CD4-positive, alpha-beta T cell treated with Interleukin-10 for 1 hour (primary cell): ENCODE results near the gene STK39.

Experiments used
- DNase-seq: peaks from one replicate; pipeline ENCODE4 v3.0.0-alpha.2; 2020

Gene STK39

GRCh38 chr2:168203762-168204693 lies 43.4 kb downstream of the STK39 start:
- no peak for DNase-seq

- DNase-seq: no peak
Measured at GRCh38 chr2:168201584-168202116, 45.7 kb downstream of the STK39 start.

- no peak for DNase-seq
Measured at GRCh38 chr2:168200930-168201583, 46.3 kb downstream of the STK39 start.

- DNase-seq: no peak
Measured at GRCh38 chr2:168198476-168199207, 48.8 kb downstream of the STK39 start.

GRCh38 chr2:168196764-168197180 lies 50.6 kb downstream of the STK39 start:
- no peak for DNase-seq

- DNase-seq: peak; percentile 44
Measured at GRCh38 chr2:168194784-168195522, 52.4 kb downstream of the STK39 start.

GRCh38 chr2:168192839-168193616 lies 54.4 kb downstream of the STK39 start:
- peak; percentile 66 for DNase-seq

- DNase-seq: no peak
Measured at GRCh38 chr2:168191955-168192785, 55.2 kb downstream of the STK39 start.

- DNase-seq: no peak
Measured at GRCh38 chr2:168190590-168191336, 56.6 kb downstream of the STK39 start.

GRCh38 chr2:168189835-168190569 lies 57.4 kb downstream of the STK39 start:
- no peak for DNase-seq

GRCh38 chr2:168188002-168188401 lies 59.4 kb downstream of the STK39 start:
- DNase-seq: no peak

GRCh38 chr2:168186452-168186851 lies 60.9 kb downstream of the STK39 start:
- DNase-seq: no peak

GRCh38 chr2:168185583-168186274 lies 61.7 kb downstream of the STK39 start:
- no peak for DNase-seq

- no peak for DNase-seq
Measured at GRCh38 chr2:168184681-168185513, 62.5 kb downstream of the STK39 start.

GRCh38 chr2:168183308-168183997 lies 63.9 kb downstream of the STK39 start:
- no peak for DNase-seq

- DNase-seq: no peak
Measured at GRCh38 chr2:168182550-168183249, 64.7 kb downstream of the STK39 start.
